Measurements from ENCODE around the gene GRB14. TPM values are rescaled to one million over a fixed set of nuclear protein-coding genes. Genes with fewer than 3 reads are reported as not detected.

Gene GRB14
- total RNA-seq, 1 experiment from 2014 or later: 14.9 TPM

DNA sequence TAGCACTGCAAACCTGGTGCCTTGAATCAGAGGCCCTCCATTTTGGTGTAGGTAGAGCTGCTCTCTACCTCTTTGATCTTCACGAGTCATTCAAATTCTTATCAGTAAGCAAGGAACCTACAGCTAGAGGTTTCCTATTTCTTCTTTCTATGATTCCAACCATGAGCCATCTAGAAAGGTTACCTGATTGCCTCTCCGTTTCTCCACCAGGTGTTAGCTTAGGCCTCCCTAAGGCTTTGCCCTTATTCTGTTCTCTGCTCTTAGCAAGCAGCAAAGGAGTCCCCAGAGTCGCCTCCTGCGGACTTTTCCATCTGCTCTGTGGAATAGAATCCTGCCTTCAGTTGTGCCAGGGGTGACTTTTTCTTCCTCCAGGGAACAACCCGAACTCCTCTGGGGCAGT lies 173.6 kb downstream of the GRB14 start:
- Mint-ChIP-seq H3K9me3 (peaks cover 4% of the 10 kb centered on the region), H3K4me3 (no peak overlapping the region), H3K36me3 (peaks cover 2% of the 10 kb centered on the region; the same call in 1 of the 2 replicates), H3K27ac (peak overlapping the region; percentile 18; the same call in 1 of the 2 replicates), H3K27me3 (ENCODE audit: low read depth) (no peaks in the 10 kb centered on the region), H3K4me1 (peaks cover 15% of the 10 kb centered on the region)
- DNase-seq (ENCODE audit: low spot score): no peak
- ChIA-PET CTCF (no interaction called here), POLR2A (no interaction called here)
- TF ChIP-seq, protein P1, sequence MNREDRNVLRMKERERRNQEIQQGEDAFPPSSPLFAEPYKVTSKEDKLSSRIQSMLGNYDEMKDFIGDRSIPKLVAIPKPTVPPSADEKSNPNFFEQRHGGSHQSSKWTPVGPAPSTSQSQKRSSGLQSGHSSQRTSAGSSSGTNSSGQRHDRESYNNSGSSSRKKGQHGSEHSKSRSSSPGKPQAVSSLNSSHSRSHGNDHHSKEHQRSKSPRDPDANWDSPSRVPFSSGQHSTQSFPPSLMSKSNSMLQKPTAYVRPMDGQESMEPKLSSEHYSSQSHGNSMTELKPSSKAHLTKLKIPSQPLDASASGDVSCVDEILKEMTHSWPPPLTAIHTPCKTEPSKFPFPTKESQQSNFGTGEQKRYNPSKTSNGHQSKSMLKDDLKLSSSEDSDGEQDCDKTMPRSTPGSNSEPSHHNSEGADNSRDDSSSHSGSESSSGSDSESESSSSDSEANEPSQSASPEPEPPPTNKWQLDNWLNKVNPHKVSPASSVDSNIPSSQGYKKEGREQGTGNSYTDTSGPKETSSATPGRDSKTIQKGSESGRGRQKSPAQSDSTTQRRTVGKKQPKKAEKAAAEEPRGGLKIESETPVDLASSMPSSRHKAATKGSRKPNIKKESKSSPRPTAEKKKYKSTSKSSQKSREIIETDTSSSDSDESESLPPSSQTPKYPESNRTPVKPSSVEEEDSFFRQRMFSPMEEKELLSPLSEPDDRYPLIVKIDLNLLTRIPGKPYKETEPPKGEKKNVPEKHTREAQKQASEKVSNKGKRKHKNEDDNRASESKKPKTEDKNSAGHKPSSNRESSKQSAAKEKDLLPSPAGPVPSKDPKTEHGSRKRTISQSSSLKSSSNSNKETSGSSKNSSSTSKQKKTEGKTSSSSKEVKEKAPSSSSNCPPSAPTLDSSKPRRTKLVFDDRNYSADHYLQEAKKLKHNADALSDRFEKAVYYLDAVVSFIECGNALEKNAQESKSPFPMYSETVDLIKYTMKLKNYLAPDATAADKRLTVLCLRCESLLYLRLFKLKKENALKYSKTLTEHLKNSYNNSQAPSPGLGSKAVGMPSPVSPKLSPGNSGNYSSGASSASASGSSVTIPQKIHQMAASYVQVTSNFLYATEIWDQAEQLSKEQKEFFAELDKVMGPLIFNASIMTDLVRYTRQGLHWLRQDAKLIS (CRISPR knock-in tag; IDR thresholded peaks at IDR 0.05; ENCODE audit: borderline replicate concordance): no peak
- no peak for TF ChIP-seq IRF1 (CRISPR knock-in tag; IDR thresholded peaks at IDR 0.05)
- TF ChIP-seq STAT6 (CRISPR knock-in tag; conservative IDR thresholded peaks at IDR 0.05; ENCODE audit: low read depth): no peak
- TF ChIP-seq, protein P2, sequence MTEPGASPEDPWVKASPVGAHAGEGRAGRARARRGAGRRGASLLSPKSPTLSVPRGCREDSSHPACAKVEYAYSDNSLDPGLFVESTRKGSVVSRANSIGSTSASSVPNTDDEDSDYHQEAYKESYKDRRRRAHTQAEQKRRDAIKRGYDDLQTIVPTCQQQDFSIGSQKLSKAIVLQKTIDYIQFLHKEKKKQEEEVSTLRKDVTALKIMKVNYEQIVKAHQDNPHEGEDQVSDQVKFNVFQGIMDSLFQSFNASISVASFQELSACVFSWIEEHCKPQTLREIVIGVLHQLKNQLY (CRISPR knock-in tag; IDR thresholded peaks at IDR 0.05): no peak
- TF ChIP-seq ZSCAN18 (CRISPR knock-in tag; IDR thresholded peaks at IDR 0.05): no peak
- TF ChIP-seq, protein P3, sequence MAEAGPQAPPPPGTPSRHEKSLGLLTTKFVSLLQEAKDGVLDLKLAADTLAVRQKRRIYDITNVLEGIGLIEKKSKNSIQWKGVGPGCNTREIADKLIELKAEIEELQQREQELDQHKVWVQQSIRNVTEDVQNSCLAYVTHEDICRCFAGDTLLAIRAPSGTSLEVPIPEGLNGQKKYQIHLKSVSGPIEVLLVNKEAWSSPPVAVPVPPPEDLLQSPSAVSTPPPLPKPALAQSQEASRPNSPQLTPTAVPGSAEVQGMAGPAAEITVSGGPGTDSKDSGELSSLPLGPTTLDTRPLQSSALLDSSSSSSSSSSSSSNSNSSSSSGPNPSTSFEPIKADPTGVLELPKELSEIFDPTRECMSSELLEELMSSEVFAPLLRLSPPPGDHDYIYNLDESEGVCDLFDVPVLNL (CRISPR knock-in tag; IDR thresholded peaks at IDR 0.05; ENCODE audit: borderline replicate concordance, low read depth): no peak
- no peak for TF ChIP-seq SMAD3 (CRISPR knock-in tag; IDR thresholded peaks at IDR 0.05; ENCODE audit: borderline replicate concordance)
- TF ChIP-seq IRF2 (CRISPR knock-in tag; IDR thresholded peaks at IDR 0.05; ENCODE audit: borderline replicate concordance, low read depth): no peak
- TF ChIP-seq, protein P4, sequence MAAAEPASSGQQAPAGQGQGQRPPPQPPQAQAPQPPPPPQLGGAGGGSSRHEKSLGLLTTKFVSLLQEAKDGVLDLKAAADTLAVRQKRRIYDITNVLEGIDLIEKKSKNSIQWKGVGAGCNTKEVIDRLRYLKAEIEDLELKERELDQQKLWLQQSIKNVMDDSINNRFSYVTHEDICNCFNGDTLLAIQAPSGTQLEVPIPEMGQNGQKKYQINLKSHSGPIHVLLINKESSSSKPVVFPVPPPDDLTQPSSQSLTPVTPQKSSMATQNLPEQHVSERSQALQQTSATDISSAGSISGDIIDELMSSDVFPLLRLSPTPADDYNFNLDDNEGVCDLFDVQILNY (CRISPR knock-in tag; IDR thresholded peaks at IDR 0.05): no peak
- TF ChIP-seq, protein P5, sequence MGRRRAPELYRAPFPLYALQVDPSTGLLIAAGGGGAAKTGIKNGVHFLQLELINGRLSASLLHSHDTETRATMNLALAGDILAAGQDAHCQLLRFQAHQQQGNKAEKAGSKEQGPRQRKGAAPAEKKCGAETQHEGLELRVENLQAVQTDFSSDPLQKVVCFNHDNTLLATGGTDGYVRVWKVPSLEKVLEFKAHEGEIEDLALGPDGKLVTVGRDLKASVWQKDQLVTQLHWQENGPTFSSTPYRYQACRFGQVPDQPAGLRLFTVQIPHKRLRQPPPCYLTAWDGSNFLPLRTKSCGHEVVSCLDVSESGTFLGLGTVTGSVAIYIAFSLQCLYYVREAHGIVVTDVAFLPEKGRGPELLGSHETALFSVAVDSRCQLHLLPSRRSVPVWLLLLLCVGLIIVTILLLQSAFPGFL (CRISPR knock-in tag; IDR thresholded peaks at IDR 0.05; ENCODE audit: borderline replicate concordance): no peak
- TF ChIP-seq, protein P6, sequence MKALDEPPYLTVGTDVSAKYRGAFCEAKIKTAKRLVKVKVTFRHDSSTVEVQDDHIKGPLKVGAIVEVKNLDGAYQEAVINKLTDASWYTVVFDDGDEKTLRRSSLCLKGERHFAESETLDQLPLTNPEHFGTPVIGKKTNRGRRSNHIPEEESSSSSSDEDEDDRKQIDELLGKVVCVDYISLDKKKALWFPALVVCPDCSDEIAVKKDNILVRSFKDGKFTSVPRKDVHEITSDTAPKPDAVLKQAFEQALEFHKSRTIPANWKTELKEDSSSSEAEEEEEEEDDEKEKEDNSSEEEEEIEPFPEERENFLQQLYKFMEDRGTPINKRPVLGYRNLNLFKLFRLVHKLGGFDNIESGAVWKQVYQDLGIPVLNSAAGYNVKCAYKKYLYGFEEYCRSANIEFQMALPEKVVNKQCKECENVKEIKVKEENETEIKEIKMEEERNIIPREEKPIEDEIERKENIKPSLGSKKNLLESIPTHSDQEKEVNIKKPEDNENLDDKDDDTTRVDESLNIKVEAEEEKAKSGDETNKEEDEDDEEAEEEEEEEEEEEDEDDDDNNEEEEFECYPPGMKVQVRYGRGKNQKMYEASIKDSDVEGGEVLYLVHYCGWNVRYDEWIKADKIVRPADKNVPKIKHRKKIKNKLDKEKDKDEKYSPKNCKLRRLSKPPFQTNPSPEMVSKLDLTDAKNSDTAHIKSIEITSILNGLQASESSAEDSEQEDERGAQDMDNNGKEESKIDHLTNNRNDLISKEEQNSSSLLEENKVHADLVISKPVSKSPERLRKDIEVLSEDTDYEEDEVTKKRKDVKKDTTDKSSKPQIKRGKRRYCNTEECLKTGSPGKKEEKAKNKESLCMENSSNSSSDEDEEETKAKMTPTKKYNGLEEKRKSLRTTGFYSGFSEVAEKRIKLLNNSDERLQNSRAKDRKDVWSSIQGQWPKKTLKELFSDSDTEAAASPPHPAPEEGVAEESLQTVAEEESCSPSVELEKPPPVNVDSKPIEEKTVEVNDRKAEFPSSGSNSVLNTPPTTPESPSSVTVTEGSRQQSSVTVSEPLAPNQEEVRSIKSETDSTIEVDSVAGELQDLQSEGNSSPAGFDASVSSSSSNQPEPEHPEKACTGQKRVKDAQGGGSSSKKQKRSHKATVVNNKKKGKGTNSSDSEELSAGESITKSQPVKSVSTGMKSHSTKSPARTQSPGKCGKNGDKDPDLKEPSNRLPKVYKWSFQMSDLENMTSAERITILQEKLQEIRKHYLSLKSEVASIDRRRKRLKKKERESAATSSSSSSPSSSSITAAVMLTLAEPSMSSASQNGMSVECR (CRISPR knock-in tag; IDR thresholded peaks at IDR 0.05; ENCODE audit: borderline replicate concordance): no peak
- no peak for TF ChIP-seq MYBL2 (CRISPR knock-in tag; IDR thresholded peaks at IDR 0.05)
- TF ChIP-seq TEAD1 (CRISPR knock-in tag; IDR thresholded peaks at IDR 0.05): no peak
- ATAC-seq: peak; percentile 76
